ENCODE data around the gene ZNF557. TPM values are rescaled to one million over a fixed set of nuclear protein-coding genes. Genes with fewer than 3 reads are reported as not detected.

The ZNF557 gene
- total and polyA plus RNA-seq, 10 of the 15 experiments (the other 5 are each of a cell fraction or from before 2014, with no cell fraction given), result 3.9 to 12.1 (median 9.0) TPM

DNA sequence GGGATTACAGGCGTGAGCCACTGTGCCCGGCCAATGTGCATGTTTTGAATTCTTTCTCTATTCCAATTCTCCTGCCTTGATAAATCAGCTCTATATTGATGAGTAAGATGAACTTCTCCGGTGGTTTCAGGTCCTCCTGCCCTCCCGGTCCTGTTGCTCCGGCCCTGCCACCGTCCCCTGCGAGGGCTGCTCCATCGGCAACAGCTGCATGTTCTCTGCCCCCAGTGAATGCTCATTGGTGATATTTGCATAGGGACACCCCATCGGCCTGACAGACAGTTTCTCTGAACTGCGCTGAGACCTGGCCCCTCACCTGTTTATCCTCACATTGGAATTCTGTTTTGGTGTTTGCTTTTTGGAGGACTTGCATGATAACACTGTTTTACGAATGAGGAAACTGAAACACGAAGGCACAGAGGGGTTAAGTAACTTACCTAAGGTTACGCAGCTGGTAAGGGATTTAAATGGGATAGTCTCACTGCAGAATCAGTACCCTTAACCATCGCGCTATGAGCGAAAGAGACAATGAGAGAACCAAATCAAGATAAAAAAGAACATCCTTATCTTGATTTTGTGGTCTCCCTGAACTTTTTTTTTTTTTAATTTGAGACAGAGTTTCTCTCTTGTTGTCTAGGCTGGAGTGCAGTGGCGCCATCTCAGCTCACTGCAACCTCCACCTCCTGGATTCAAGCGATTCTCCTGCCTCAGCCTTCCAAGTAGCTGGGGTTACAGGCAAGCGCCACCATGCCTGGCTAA lies 32.2 kb downstream of the ZNF557 start:
- no peak overlapping the region for H2AFZ ChIP-seq (ENCODE audit: control insufficient read depth, low read depth, low read length)
- H3K4me1 ChIP-seq (ENCODE audit: control insufficient read depth, insufficient read depth, low read length), result peaks cover 15% of the 10 kb centered on the region
- H3K27ac ChIP-seq (ENCODE audit: control insufficient read depth, insufficient read depth), result no peak overlapping the region
- intact Hi-C loops (cut with micrococcal nuclease; ENCODE audit: unreplicated experiment), result loop anchor here (1.0 to 5.0 kb wide), 4 partner anchors 47 to 706 kb away; no protein-coding TSS in a partner anchor
- no peak overlapping the region for H3K9ac ChIP-seq (ENCODE audit: control insufficient read depth, insufficient read depth, low read length)
- H3K36me3 ChIP-seq (ENCODE audit: control insufficient read depth in 2 of 2, insufficient read depth in 2 of 2, low read length in 1 of 2), result no peaks in the 10 kb centered on the region
- POLR2A ChIA-PET, result interaction anchor here (0.5 to 1.6 kb wide), 3 partner anchors 32 to 617 kb away, joined by 3 to 4 read pairs (median 3); partner anchors contain the start of gene ZNF557
- no peaks in the 10 kb centered on the region for H3K27me3 ChIP-seq (replicated peaks in 1 of 2; ENCODE audit: control insufficient read depth in 2 of 2, insufficient read depth in 2 of 2, low read length in 1 of 2)
- no peak overlapping the region for H3K4me2 ChIP-seq (ENCODE audit: control insufficient read depth, insufficient read depth)
- H3K4me3 ChIP-seq, result no peak overlapping the region
- H3K79me2 ChIP-seq (ENCODE audit: control insufficient read depth, insufficient read depth, low read length), result no peaks in the 10 kb centered on the region
- no peak for DNase-seq (ENCODE audit: low read depth, low spot score)
- ATAC-seq, result no peak
- CTCF ChIA-PET, result interaction anchor here (0.7 to 5.7 kb wide), 30 partner anchors 10 to 843 kb away, joined by 3 to 62 read pairs (median 6); partner anchors contain the start of genes ARHGEF18, MCOLN1, TIMM44 and TRAPPC5
- RAD21 ChIA-PET (ENCODE audit: unreplicated experiment), result interaction anchor here (0.8 to 3.3 kb wide), 21 partner anchors 99 to 842 kb away, joined by 3 to 22 read pairs (median 5); partner anchors contain the start of genes ARHGEF18, TIMM44 and TRAPPC5
- SMC1A ChIA-PET (ENCODE audit: uncharacterized antibody, unreplicated experiment), result interaction anchor here (0.6 to 2.8 kb wide), 21 partner anchors 31 to 753 kb away, joined by 3 to 41 read pairs (median 4); partner anchors contain the start of genes ARHGEF18 and TRAPPC5
- 61% methylated on average over 19 of the region's 19 CpGs for WGBS (ENCODE audit: insufficient coverage, insufficient replicate concordance, low lambda C conversion rate, missing lambda C conversion rate)
- no TSS peak for BruUV-seq (replicated peaks)
- in situ Hi-C loops (cut with MboI), result loop anchor here (5.0 kb wide), 1 partner anchor 241 kb away; no protein-coding TSS in a partner anchor
- TF ChIP-seq ETV6 (conservative IDR thresholded peaks at IDR 0.05 in 1 of 2, IDR thresholded peaks at IDR 0.05 in 1 of 2; ENCODE audit: borderline replicate concordance in 1 of 2, low read depth in 1 of 2) (no peak), GABPA (IDR thresholded peaks at IDR 0.05; ENCODE audit: low read depth) (no peak), EP300 (IDR thresholded peaks at IDR 0.05; ENCODE audit: borderline replicate concordance in 1 of 2, control insufficient read depth in 1 of 2, low read depth in 2 of 2, low read length in 2 of 2) (no peak), SMAD1 (IDR thresholded peaks at IDR 0.05; ENCODE audit: low read depth, partially characterized antibody) (no peak), FOXM1 (IDR thresholded peaks at IDR 0.05; ENCODE audit: low read depth, low read length) (no peak), MTA3 (IDR thresholded peaks at IDR 0.05; ENCODE audit: borderline replicate concordance, low read length) (no peak), ZBED1 (IDR thresholded peaks at IDR 0.05; ENCODE audit: borderline replicate concordance) (no peak), ATF7 (IDR thresholded peaks at IDR 0.05; ENCODE audit: low read depth) (no peak), SUZ12 (IDR thresholded peaks at IDR 0.05; ENCODE audit: unreplicated experiment) (no peak), BCL3 (IDR thresholded peaks at IDR 0.05; ENCODE audit: borderline replicate concordance, insufficient read depth, low read depth, low read length, poor library complexity, severe bottlenecking) (no peak), CHD1 (IDR thresholded peaks at IDR 0.05; ENCODE audit: low read depth, low read length) (no peak), RB1 (IDR thresholded peaks at IDR 0.05; ENCODE audit: borderline replicate concordance) (no peak), MTA2 (IDR thresholded peaks at IDR 0.05; ENCODE audit: low read depth) (no peak), USF2 (IDR thresholded peaks at IDR 0.05; ENCODE audit: borderline replicate concordance, low read depth, low read length) (no peak), ASH2L (IDR thresholded peaks at IDR 0.05; ENCODE audit: borderline replicate concordance, low read depth) (no peak)
- TF ChIP-seq, protein P1, sequence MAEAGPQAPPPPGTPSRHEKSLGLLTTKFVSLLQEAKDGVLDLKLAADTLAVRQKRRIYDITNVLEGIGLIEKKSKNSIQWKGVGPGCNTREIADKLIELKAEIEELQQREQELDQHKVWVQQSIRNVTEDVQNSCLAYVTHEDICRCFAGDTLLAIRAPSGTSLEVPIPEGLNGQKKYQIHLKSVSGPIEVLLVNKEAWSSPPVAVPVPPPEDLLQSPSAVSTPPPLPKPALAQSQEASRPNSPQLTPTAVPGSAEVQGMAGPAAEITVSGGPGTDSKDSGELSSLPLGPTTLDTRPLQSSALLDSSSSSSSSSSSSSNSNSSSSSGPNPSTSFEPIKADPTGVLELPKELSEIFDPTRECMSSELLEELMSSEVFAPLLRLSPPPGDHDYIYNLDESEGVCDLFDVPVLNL (IDR thresholded peaks at IDR 0.05; ENCODE audit: low read depth, low read length), result no peak
- no peak for FAIRE-seq
- H3K9me3 ChIP-seq (replicated peaks; ENCODE audit: control insufficient read depth, insufficient read depth, low read length), result no peaks in the 10 kb centered on the region; the same call in 1 of the 3 replicates
- no peaks in the 10 kb centered on the region for H4K20me1 ChIP-seq (ENCODE audit: control insufficient read depth, insufficient read depth)
